Colon (tissue), 2 donors: Measurements from ENCODE around the gene GHRHR.

ENCODE experiments used
- FAIRE-seq: peaks from 2 replicates; lab custom pipeline; 2012; peaks lifted over from hg19 to GRCh38; lab: Jason Lieb, UNC
- donor health status: control.
- donor health status: control.

The GHRHR gene

DNA sequence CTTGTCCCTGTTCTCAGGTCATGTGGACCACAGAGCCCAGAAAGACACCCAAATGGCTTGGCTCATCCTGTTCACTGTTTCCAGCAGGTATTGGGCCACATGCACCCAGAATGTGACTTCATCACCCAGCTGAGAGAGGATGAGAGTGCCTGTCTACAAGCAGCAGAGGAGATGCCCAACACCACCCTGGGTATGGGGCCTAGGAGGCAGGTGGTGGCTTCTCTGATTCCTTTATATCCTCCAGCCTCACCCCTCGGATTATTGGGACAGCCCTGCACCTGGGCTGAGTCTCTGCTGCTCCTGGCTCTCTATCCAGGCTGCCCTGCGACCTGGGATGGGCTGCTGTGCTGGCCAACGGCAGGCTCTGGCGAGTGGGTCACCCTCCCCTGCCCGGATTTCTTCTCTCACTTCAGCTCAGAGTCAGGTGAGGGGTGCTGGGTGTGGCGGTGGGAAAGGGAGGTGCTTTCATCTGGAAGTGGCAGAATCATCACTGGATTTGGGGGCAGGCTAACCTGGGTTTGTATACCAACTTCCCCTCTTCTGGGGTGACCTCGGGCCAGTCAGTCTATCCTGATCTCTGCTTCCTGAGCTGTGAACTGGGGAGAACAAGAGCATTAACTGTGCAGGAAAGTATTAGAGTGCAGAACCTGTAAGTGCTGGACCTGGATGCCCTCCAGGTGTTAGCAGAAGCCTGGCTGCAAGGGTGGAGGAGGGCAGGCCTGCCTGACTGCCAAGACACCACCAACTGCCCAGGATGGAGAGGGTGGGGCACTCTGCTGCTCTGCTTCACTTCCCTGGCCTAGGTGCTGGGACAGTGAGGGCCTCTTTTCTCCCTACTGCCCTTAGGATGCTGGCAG lies 5.2 kb downstream of the GHRHR start:
- no peak for FAIRE-seq

GRCh38 chr7:30969604-30969970 lies 5.8 kb downstream of the GHRHR start:
- FAIRE-seq, result no peak

DNA sequence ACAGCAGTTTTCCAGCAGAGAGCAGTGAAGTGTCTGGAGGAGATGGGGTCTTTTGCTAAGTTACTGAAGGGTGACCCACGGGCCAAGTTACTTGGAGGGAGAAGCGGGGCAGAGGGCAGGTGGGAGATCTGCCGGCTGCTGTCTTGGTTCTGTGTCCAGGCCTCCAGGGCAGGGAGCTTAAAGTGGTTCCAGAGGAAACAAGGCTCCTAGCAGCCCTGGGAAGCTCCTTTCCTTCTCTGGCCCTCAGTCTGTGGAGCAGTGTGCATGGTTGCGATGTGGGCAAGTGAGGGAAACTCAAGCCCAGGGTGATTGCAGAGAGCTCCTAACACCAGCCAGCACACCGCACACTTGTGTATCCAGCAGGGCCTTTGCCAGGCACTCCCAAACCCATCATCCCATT lies 6.3 kb downstream of the GHRHR start:
- no peak for FAIRE-seq

GRCh38 chr7:30970594-30971094 lies 6.9 kb downstream of the GHRHR start:
- FAIRE-seq, result no peak

DNA sequence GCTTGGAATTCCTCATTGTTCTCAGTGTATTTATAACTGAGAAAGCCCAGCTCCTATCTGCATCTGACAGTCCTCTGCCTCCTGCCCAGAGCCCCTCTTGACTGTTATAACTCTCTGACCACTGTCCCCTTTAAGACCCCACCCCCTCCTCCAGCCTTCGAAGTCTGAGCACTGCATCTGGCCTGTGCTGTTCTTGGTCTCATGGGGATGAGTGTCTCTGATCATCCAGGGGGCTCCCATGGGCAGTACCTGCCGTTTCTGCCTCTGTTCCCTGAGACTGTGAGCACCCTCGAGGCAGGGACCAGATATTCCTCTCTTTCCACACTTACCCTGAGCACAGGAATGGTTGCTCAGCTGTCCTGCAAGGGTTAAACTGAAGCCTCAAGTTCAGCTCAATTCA lies 7.7 kb downstream of the GHRHR start:
- FAIRE-seq, result no peak

DNA sequence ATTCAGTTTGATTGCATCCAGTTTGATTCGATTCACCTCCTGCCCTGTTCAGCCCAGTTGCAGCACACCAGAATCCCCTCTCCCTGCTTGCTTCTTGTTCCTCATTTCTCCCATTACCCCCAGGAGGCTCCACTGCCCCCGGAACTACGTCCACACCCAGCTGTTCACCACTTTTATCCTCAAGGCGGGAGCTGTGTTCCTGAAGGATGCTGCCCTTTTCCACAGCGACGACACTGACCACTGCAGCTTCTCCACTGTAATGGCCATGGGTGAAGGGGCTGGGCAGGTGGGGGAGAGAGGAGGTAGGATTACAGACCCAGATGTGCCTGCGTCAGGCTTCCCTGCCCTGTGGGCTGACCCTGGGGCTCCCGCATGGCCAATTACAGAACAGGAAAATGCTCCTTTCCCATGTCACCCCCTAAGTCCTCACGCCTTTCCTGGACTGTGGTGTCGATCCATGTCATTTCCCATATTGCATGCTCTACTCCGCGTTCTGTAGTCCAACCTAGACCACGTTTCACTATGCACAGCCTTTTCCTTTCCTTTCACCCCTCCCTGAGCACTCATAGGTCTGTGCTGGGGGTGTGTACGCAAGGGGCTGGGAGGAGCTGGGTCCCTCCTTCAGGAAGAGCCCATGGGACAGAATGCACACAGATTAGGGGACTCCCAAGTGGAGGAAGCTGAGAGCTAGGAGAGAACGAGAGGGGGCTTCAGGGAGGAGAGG lies 8.2 kb downstream of the GHRHR start:
- FAIRE-seq, result no peak

DNA sequence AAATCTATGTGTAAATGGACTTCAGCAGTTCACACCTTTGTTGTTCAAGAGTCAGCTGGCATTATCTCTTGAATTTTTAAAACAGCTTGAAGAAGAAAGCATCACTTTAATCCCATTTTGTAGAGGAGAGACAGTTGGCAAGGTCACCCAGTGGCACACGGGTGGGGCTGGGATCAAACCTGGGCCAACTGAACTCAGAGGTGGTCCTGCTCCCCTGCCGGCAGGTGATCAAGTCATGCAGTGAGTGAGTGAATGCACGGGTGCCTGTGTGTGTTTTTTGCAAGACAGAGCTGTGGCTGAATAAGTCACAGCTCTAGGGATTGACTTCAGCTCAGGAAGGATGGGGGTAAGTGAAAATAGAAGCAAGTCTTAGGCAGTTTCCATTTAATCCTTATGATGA lies 9.5 kb downstream of the GHRHR start:
- FAIRE-seq, result no peak

GRCh38 chr7:30973791-30974604 lies 10.2 kb downstream of the GHRHR start:
- no peak for FAIRE-seq

DNA sequence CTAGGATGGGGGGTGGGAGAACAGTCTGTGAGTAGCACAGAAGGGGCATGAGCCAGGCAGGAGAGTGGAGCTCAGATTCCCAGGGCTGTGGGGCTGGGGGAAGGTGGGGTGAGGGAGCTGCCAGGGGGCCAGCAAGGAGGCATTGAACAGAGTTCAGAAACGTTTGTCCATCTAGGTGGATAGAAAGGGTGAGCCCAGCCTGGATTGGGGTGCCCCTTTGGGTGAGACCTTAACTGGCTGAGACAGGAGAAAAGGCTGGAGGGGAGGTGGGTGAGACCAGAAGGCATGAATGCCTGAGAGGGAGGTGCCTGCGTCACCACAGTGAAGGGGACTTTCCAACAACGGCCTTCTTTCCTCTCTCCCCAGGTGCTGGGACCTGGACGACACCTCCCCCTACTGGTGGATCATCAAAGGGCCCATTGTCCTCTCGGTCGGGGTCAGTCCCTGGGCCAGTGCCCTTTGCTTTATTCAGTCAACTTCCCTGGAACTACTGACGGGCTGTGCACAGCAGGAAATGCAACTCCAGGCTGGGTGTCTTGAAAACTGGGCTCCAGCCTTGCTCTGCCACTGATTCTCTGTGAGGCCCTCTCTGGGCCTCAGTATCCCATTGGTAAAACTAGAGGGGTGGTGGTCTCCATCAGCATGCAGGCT lies 11.0 kb downstream of the GHRHR start:
- no peak for FAIRE-seq

GRCh38 chr7:30975256-30975899 lies 11.6 kb downstream of the GHRHR start:
- FAIRE-seq, result no peak

- no peak for FAIRE-seq
These were observed 12.6 kb downstream of the GHRHR start for GRCh38 chr7:30976381-30976780.

GRCh38 chr7:30977222-30977621 lies 13.5 kb downstream of the GHRHR start:
- no peak for FAIRE-seq

DNA sequence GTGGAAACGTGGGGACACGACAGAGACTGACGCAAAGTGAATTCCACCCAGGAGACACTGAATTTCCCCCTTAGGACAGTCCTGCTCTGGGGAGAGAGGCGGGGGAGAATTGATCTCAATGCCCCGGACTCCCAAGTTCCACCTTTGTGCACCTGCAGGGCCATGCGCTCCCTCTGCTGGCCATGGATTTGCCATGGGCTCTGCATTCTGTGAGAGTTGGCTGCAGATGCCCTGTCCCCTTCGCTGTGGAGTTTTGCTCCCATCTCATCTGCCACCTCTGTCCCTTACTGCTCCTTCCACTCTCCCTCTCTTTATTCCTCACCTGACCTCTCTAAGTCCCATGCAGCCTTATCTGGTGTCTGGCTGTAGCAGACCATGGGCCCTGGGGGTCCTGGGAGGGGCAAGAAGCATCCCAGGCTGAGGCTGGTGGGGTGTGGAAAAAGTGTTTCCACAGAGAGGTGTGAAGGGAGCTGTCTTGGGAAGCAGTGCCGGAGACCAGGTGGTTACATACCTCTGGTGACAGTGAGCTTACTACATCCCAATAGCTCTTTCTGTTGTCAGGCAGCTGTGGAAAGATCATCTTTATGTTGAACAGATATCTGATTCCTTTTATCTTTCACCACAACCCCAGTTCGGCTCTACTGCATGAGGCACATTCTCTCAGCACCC lies 14.3 kb downstream of the GHRHR start:
- no peak for FAIRE-seq

GRCh38 chr7:30979027-30979426 lies 15.3 kb downstream of the GHRHR start:
- no peak for FAIRE-seq

GRCh38 chr7:30980194-30980593 lies 16.4 kb downstream of the GHRHR start:
- no peak for FAIRE-seq

DNA sequence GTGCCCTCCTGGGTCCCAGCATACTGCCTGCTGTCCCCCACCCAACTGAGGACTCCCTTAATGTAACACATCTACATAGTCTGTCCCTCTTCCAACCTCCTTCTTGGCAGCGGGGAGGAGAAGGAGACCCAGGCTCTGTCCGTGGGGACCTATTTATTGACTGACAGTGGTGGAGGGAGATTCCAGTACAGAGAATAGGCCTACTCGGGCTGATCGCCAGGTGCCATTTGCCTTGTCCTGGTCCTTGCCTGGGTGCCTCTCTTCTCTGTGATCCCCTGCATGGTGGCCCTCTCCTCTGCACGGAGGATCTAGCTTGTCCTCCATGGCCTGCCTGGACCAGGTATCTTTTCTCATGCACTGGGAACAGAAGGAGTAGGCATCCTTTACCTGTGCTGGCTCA lies 17.0 kb downstream of the GHRHR start:
- FAIRE-seq, result no peak

- FAIRE-seq, result no peak
These were observed 19.5 kb downstream of the GHRHR start for GRCh38 chr7:30983042-30983913.

DNA sequence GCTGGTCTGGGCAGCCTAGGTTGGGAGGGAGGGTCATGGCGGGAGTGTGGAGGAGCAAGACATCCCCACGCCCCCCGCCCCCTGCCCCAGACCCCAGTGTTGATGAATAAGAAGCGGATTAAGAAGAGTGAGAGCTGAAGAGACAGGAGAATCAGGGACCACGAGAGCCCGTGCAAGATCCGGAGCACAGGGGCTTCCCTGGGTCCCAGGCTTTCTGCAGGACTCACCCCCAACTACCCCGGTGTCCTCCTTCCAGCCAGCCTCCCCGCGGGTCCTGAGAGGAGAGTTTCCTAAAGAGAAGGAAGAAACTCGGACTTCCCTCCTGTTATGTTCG lies 20.1 kb downstream of the GHRHR start:
- FAIRE-seq, result no peak

DNA sequence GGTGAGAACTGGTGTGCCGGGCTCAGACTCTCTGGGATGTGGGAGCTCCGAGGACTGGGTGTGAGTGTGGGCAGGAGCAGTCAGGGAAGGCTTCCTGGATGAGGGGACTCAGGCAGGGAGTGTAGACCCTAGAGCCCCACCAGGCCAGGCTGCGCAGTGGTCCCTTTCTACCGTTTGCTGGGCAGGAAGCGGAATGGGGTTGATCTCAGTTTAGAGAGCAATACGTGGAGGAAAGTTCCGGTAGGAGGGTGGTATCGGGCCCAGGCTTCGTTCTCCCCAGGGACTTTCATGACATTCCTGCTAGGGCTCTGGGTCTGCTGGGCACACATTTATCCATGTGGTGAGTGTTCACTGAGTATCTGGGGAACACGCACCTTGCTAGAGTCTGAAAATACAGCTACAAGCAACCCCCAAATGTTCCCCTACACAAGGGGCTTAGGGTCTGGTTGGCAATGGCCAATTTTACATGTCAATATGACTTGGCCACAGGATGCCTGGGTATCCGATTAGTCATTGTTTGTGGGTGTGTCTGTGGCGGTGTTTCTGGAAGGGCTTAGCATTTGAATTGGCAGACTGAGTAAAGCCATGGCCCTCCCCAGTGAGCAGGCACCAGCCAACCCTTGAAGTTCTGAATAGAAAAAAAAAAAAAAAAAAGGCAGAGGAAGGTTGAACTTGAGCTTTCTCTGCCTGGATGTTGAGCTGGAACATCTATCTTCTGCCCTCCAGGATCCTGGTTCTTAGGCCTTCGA lies 20.8 kb downstream of the GHRHR start:
- no peak for FAIRE-seq
